HEK293 (cell line): ENCODE measurements around the gene TTYH1.
A peak's percentile ranks its signal among the peaks of the same experiment; 100 is the strongest.

Experiments used
- BCL11A ChIP-seq: fragments of 450-650 bp; formaldehyde crosslinking; IDR thresholded peaks from 2 replicates; pipeline ENCODE4 v1.5.1; 2016; ENCODE audit warnings: low read depth, missing biosample characterization, missing genetic modification characterization
- BCL11B ChIP-seq: fragments of 450-650 bp; formaldehyde crosslinking; IDR thresholded peaks from 2 replicates; pipeline ENCODE4 v1.5.1; 2016; ENCODE audit warnings: low read depth, missing biosample characterization, missing genetic modification characterization
- HOXC10 ChIP-seq: sonication (generic); formaldehyde crosslinking; IDR thresholded peaks from 2 replicates; pipeline ENCODE4 v1.8.1; 2023; ENCODE audit warnings: mild to moderate bottlenecking, missing genetic modification reagents
- KLF7 ChIP-seq: fragments of 450-650 bp; formaldehyde crosslinking; IDR thresholded peaks from 2 replicates; pipeline ENCODE4 v1.5.1; 2016; ENCODE audit warnings: missing biosample characterization, missing genetic modification characterization, borderline replicate concordance
- KLF8 ChIP-seq: fragments of 450-650 bp; formaldehyde crosslinking; IDR thresholded peaks from 2 replicates; pipeline ENCODE4 v1.5.1; 2016; ENCODE audit warnings: missing biosample characterization, missing genetic modification characterization
- OVOL3 ChIP-seq: fragments of 450-650 bp; formaldehyde crosslinking; IDR thresholded peaks from 2 replicates; pipeline ENCODE4 v1.5.1; 2016; ENCODE audit warnings: missing biosample characterization, missing genetic modification characterization
- REPIN1 ChIP-seq: fragments of 450-650 bp; formaldehyde crosslinking; IDR thresholded peaks from 2 replicates; pipeline ENCODE4 v1.5.1; 2017; ENCODE audit warnings: missing biosample characterization, missing genetic modification characterization, low read depth
- SCRT1 ChIP-seq: fragments of 450-650 bp; formaldehyde crosslinking; IDR thresholded peaks from 2 replicates; pipeline ENCODE4 v1.5.1; 2016; ENCODE audit warnings: missing biosample characterization, missing genetic modification characterization, borderline replicate concordance
- ZBTB20 ChIP-seq: fragments of 450-650 bp; formaldehyde crosslinking; IDR thresholded peaks from 2 replicates; pipeline ENCODE4 v1.5.1; 2016; ENCODE audit warnings: missing biosample characterization, missing genetic modification characterization
- ZBTB8A ChIP-seq: fragments of 450-650 bp; formaldehyde crosslinking; IDR thresholded peaks from 2 replicates; pipeline ENCODE4 v1.5.1; 2016; ENCODE audit warnings: missing biosample characterization, missing genetic modification characterization
- ZFP3 ChIP-seq: fragments of 450-650 bp; formaldehyde crosslinking; IDR thresholded peaks from 2 replicates; pipeline ENCODE4 v1.5.1; 2016; ENCODE audit warnings: low read depth, missing biosample characterization, missing genetic modification characterization
- ZFP41 ChIP-seq: fragments of 450-650 bp; formaldehyde crosslinking; IDR thresholded peaks from 2 replicates; pipeline ENCODE4 v1.5.1; 2016; ENCODE audit warnings: missing biosample characterization, missing genetic modification characterization, borderline replicate concordance
- ZFP69B ChIP-seq: fragments of 450-650 bp; formaldehyde crosslinking; IDR thresholded peaks from 2 replicates; pipeline ENCODE4 v1.5.1; 2016; ENCODE audit warnings: missing biosample characterization, missing genetic modification characterization
- ZIC2 ChIP-seq: fragments of 450-650 bp; formaldehyde crosslinking; IDR thresholded peaks from 2 replicates; pipeline ENCODE4 v1.5.1; 2016; ENCODE audit warnings: missing biosample characterization, missing genetic modification characterization
- ZNF121 ChIP-seq: fragments of 450-650 bp; formaldehyde crosslinking; IDR thresholded peaks from 2 replicates; pipeline ENCODE4 v1.5.1; 2016; ENCODE audit warnings: missing biosample characterization, missing genetic modification characterization
- ZNF146 ChIP-seq: fragments of 450-650 bp; formaldehyde crosslinking; IDR thresholded peaks from 2 replicates; pipeline ENCODE4 v1.5.1; 2016; ENCODE audit warnings: missing biosample characterization, missing genetic modification characterization
- ZNF157 ChIP-seq: fragments of 450-650 bp; formaldehyde crosslinking; IDR thresholded peaks from 2 replicates; pipeline ENCODE4 v1.5.1; 2016; ENCODE audit warnings: missing biosample characterization, missing genetic modification characterization
- ZNF175 ChIP-seq: fragments of 450-650 bp; formaldehyde crosslinking; IDR thresholded peaks from 2 replicates; pipeline ENCODE4 v1.5.1; 2016; ENCODE audit warnings: missing biosample characterization, missing genetic modification characterization
- ZNF19 ChIP-seq: fragments of 450-650 bp; formaldehyde crosslinking; IDR thresholded peaks from 2 replicates; pipeline ENCODE4; 2016; ENCODE audit warnings: missing biosample characterization, missing genetic modification characterization, low read depth
- ZNF221 ChIP-seq: fragments of 450-650 bp; formaldehyde crosslinking; IDR thresholded peaks from 2 replicates; pipeline ENCODE4 v1.5.1; 2017; ENCODE audit warnings: missing biosample characterization, missing genetic modification characterization, borderline replicate concordance
- ZNF292 ChIP-seq: fragments of 450-650 bp; formaldehyde crosslinking; IDR thresholded peaks from 2 replicates; pipeline ENCODE4 v1.5.1; 2016; ENCODE audit warnings: low read depth, missing biosample characterization, missing genetic modification characterization, borderline replicate concordance
- ZNF48 ChIP-seq: fragments of 450-650 bp; formaldehyde crosslinking; IDR thresholded peaks from 2 replicates; pipeline ENCODE4 v1.5.1; 2016; ENCODE audit warnings: missing biosample characterization, missing genetic modification characterization
- ZNF521 ChIP-seq: fragments of 450-650 bp; formaldehyde crosslinking; IDR thresholded peaks from 2 replicates; pipeline ENCODE4 v1.5.1; 2017; ENCODE audit warnings: missing biosample characterization, mild to moderate bottlenecking, missing genetic modification characterization
- ZNF529 ChIP-seq: fragments of 450-650 bp; formaldehyde crosslinking; IDR thresholded peaks from 2 replicates; pipeline ENCODE4 v1.5.1; 2017; ENCODE audit warnings: missing genetic modification characterization, missing biosample characterization; ENCODE audit not compliant: insufficient replicate concordance
- ZNF530 ChIP-seq: fragments of 450-650 bp; formaldehyde crosslinking; IDR thresholded peaks from 2 replicates; pipeline ENCODE4 v1.5.1; 2016; ENCODE audit warnings: low read depth, missing biosample characterization, missing genetic modification characterization
- ZNF600 ChIP-seq: fragments of 450-650 bp; formaldehyde crosslinking; IDR thresholded peaks from 2 replicates; pipeline ENCODE4 v1.5.1; 2016; ENCODE audit warnings: missing biosample characterization, missing genetic modification characterization
- ZNF624 ChIP-seq: fragments of 450-650 bp; formaldehyde crosslinking; IDR thresholded peaks from 2 replicates; pipeline ENCODE4 v1.5.1; 2017; ENCODE audit warnings: missing biosample characterization, missing genetic modification characterization
- ZNF843 ChIP-seq: fragments of 450-650 bp; formaldehyde crosslinking; IDR thresholded peaks from 2 replicates; pipeline ENCODE4 v1.5.1; 2016; ENCODE audit warnings: missing biosample characterization, missing genetic modification characterization
- TF ChIP-seq, protein P1 (sequence below): fragments of 450-650 bp; formaldehyde crosslinking; IDR thresholded peaks from 2 replicates; pipeline ENCODE4 v1.5.1; 2016; ENCODE audit warnings: missing biosample characterization, missing genetic modification characterization
- TF ChIP-seq, protein P2 (sequence below): fragments of 450-650 bp; formaldehyde crosslinking; IDR thresholded peaks from 2 replicates; pipeline ENCODE4 v1.5.1; 2016; ENCODE audit warnings: missing biosample characterization, missing genetic modification characterization
- TF ChIP-seq, protein P3 (sequence below): fragments of 450-650 bp; formaldehyde crosslinking; IDR thresholded peaks from 2 replicates; pipeline ENCODE4 v1.5.1; 2017; ENCODE audit warnings: missing biosample characterization, missing genetic modification characterization
- TF ChIP-seq, protein P4 (sequence below): fragments of 450-650 bp; formaldehyde crosslinking; IDR thresholded peaks from 2 replicates; pipeline ENCODE4 v1.5.1; 2016; ENCODE audit warnings: missing biosample characterization, missing genetic modification characterization

The TTYH1 gene

DNA sequence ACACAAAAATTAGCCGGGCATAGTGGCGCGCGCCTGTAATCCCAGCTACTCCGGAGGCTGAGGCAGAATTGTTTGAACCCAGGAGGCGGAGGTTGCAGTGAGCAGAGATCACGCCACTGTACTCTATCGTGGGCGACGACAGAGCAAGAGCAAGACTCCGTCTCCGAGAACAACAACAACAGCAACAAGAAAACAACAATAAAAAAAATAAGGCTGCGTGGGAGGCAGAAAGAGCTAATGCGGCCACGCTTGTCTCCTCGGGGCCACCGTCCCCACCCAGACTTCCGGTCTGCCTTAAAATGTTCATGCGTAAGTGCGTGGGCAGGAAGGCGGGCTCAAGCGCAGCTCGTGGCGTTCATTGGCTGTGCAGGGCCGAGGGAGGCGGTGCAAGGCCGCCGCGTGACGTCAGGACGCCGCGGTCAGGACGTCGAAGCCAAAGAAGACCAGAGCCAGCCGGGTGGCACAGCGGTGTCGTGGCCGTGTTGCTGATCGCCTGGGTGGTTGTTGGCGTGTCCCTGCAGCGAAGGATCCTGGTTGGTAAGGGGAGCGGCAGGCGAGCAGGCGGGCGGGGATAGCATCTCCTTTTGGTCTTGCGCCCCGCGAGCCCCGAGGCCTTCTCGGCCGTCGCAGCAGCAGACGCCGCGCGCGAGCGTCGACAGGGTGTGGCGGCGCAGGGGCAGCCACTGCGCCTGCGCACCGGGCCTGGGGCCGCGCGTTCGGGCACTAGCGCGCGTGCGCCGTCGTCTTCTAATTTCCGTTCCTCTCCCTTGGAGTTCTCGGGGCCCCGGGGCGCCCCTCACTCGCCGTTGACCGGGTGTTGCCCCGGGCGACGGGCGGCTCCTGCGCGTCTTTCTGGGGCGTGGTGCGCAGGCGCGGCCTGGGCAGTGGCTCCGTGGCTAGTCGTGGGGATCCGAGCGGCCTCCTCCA is 33.8 kb downstream of the TTYH1 start, which contains the start of gene LENG8 (continued):
- TF ChIP-seq OVOL3 (no peak; the same call in 1 of the 2 replicates), ZFP41 (tag by site-specific recombination) (no peak), ZNF624 (no peak), ZNF157 (tag by site-specific recombination) (no peak), REPIN1 (tag by site-specific recombination) (peak; percentile 57; the same call in 1 of the 2 replicates), ZNF121 (no peak), ZIC2 (tag by site-specific recombination) (peak; percentile 53; the same call in 1 of the 2 replicates), BCL11A (no peak), KLF7 (no peak), HOXC10 (peak; percentile 91; the same call in 1 of the 2 replicates), ZNF600 (tag by site-specific recombination) (peak; percentile 48; the same call in 1 of the 2 replicates), ZNF530 (no peak), ZNF521 (no peak), ZFP3 (tag by site-specific recombination) (no peak), ZBTB8A (tag by site-specific recombination) (no peak), ZBTB20 (tag by site-specific recombination) (peak; percentile 82), ZFP69B (tag by site-specific recombination) (peak; percentile 62), ZNF48 (tag by site-specific recombination) (no peak), ZNF529 (tag by site-specific recombination) (no peak), ZNF19 (no peak), ZNF221 (tag by site-specific recombination) (no peak), ZNF146 (no peak), ZNF843 (tag by site-specific recombination) (peak; percentile 69), ZNF175 (tag by site-specific recombination) (no peak), KLF8 (tag by site-specific recombination) (peak; percentile 87), BCL11B (tag by site-specific recombination) (no peak), ZNF292 (no peak), SCRT1 (tag by site-specific recombination) (no peak)
- TF ChIP-seq, protein P1, sequence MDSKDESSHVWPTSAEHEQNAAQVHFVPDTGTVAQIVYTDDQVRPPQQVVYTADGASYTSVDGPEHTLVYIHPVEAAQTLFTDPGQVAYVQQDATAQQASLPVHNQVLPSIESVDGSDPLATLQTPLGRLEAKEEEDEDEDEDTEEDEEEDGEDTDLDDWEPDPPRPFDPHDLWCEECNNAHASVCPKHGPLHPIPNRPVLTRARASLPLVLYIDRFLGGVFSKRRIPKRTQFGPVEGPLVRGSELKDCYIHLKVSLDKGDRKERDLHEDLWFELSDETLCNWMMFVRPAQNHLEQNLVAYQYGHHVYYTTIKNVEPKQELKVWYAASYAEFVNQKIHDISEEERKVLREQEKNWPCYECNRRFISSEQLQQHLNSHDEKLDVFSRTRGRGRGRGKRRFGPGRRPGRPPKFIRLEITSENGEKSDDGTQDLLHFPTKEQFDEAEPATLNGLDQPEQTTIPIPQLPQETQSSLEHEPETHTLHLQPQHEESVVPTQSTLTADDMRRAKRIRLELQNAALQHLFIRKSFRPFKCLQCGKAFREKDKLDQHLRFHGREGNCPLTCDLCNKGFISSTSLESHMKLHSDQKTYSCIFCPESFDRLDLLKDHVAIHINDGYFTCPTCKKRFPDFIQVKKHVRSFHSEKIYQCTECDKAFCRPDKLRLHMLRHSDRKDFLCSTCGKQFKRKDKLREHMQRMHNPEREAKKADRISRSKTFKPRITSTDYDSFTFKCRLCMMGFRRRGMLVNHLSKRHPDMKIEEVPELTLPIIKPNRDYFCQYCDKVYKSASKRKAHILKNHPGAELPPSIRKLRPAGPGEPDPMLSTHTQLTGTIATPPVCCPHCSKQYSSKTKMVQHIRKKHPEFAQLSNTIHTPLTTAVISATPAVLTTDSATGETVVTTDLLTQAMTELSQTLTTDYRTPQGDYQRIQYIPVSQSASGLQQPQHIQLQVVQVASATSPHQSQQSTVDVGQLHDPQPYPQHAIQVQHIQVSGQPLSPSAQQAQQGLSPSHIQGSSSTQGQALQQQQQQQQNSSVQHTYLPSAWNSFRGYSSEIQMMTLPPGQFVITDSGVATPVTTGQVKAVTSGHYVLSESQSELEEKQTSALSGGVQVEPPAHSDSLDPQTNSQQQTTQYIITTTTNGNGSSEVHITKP (tag by site-specific recombination), result no peak
- TF ChIP-seq, protein P2, sequence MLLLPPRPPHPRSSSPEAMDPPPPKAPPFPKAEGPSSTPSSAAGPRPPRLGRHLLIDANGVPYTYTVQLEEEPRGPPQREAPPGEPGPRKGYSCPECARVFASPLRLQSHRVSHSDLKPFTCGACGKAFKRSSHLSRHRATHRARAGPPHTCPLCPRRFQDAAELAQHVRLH (tag by site-specific recombination), result peak; percentile 81
- TF ChIP-seq, protein P3, sequence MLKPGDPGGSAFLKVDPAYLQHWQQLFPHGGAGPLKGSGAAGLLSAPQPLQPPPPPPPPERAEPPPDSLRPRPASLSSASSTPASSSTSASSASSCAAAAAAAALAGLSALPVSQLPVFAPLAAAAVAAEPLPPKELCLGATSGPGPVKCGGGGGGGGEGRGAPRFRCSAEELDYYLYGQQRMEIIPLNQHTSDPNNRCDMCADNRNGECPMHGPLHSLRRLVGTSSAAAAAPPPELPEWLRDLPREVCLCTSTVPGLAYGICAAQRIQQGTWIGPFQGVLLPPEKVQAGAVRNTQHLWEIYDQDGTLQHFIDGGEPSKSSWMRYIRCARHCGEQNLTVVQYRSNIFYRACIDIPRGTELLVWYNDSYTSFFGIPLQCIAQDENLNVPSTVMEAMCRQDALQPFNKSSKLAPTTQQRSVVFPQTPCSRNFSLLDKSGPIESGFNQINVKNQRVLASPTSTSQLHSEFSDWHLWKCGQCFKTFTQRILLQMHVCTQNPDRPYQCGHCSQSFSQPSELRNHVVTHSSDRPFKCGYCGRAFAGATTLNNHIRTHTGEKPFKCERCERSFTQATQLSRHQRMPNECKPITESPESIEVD (tag by site-specific recombination), result no peak
- TF ChIP-seq, protein P4, sequence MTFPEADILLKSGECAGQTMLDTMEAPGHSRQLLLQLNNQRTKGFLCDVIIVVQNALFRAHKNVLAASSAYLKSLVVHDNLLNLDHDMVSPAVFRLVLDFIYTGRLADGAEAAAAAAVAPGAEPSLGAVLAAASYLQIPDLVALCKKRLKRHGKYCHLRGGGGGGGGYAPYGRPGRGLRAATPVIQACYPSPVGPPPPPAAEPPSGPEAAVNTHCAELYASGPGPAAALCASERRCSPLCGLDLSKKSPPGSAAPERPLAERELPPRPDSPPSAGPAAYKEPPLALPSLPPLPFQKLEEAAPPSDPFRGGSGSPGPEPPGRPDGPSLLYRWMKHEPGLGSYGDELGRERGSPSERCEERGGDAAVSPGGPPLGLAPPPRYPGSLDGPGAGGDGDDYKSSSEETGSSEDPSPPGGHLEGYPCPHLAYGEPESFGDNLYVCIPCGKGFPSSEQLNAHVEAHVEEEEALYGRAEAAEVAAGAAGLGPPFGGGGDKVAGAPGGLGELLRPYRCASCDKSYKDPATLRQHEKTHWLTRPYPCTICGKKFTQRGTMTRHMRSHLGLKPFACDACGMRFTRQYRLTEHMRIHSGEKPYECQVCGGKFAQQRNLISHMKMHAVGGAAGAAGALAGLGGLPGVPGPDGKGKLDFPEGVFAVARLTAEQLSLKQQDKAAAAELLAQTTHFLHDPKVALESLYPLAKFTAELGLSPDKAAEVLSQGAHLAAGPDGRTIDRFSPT (tag by site-specific recombination), result peak; percentile 97
